HepG2 (cell line): Measurements from ENCODE around the gene POLR2H. TPM values are rescaled to one million over a fixed set of nuclear protein-coding genes. Genes with fewer than 3 reads are reported as not detected.

ENCODE experiments used
- ATAC-seq: fragments of 200-7000 bp; cut with Tn5 transposase; 3 replicates; pipeline ENCODE4 v1.9.1; 2020; ENCODE audit warnings: mild to moderate bottlenecking, moderate library complexity
- BruUV-seq: library from RNA; stranded (reverse); fragments of 400-500 nt; replicated peaks from 2 replicates; lab custom pipeline; 2021; lab: Mats Ljungman, UMichigan
- CTCF ChIA-PET: fragments of 300-600 bp; formaldehyde crosslinking; extraction: SDS; loops from one replicate; lab custom pipeline; 2021; ENCODE audit warnings: low total read pairs, inconsistent platforms, low intra/inter-chr PET ratio; lab: Yijun Ruan, JAX
- POLR2A ChIA-PET: fragments of 350-600 bp; sonication (Branson Sonifier 250); formaldehyde crosslinking; loops from one replicate; lab custom pipeline; 2020; ENCODE audit warnings: antibody characterized with exemption, inconsistent platforms; lab: Yijun Ruan, JAX
- DNase-seq: peaks from one replicate; pipeline ENCODE4 v3.0.0-alpha.2; 2015; ENCODE audit warnings: low spot score
- FAIRE-seq: peaks from 3 replicates; lab custom pipeline; 2011; peaks lifted over from hg19 to GRCh38; lab: Jason Lieb, UNC
- H2AFZ ChIP-seq: one replicate; pipeline ENCODE4 v1.6.1; 2011; ENCODE audit warnings: low read length, inconsistent platforms
- H3K27ac ChIP-seq: fragments of 300-600 bp; 3 replicates; pipeline ENCODE4 v1.8.0; 2011; ENCODE audit warnings: mixed run types, mild to moderate bottlenecking, mixed read lengths, low read length, inconsistent platforms; ENCODE audit not compliant: insufficient read depth; ENCODE audit errors: extremely low read length
- H3K27me3 ChIP-seq, 2 experiments: fragments of 200-600 bp in 1 of 2; 2 replicates in 1 of 2; 3 replicates in 1 of 2; pipeline versions ENCODE4 v1.6.0 to v1.8.0; 2011; ENCODE audit warnings: low read length in 2 of 2, mild to moderate bottlenecking in 2 of 2, moderate library complexity in 2 of 2, inconsistent platforms in 1 of 2; ENCODE audit not compliant: insufficient read depth in 2 of 2, control insufficient read depth in 1 of 2
- H3K36me3 ChIP-seq, 2 experiments: fragments of 200-600 bp in 1 of 2; replicated peaks in 1 of 2; 2 replicates in 1 of 2; 3 replicates in 1 of 2; pipeline versions ENCODE4 v1.5.1 to v1.8.0; 2011; ENCODE audit warnings: low read length in 2 of 2, inconsistent platforms in 1 of 2; ENCODE audit not compliant: insufficient read depth in 2 of 2, control insufficient read depth in 1 of 2
- H3K4me1 ChIP-seq: 2 replicates; pipeline ENCODE4 v1.5.1; 2012; ENCODE audit warnings: low read length, inconsistent platforms; ENCODE audit not compliant: insufficient read depth
- H3K4me2 ChIP-seq: 2 replicates; pipeline ENCODE4 v1.6.0; 2011; ENCODE audit warnings: low read depth, low read length, inconsistent platforms
- H3K4me3 ChIP-seq, 3 experiments: fragments of 200-600 bp in 1 of 3; sonication (generic), shearing (Covaris generic) in 1 of 3; replicated peaks in 1 of 3; 2 replicates each; pipeline ENCODE4 v1.5.1; 2011 to 2016; ENCODE audit warnings: low read length in 3 of 3, inconsistent platforms in 2 of 3, low read depth in 2 of 3, mild to moderate bottlenecking in 2 of 3, control low read depth in 1 of 3, mixed read lengths in 1 of 3; ENCODE audit not compliant: insufficient read depth in 1 of 3
- H3K79me2 ChIP-seq: one replicate; pipeline ENCODE4 v1.6.1; 2011; ENCODE audit warnings: low read length, inconsistent platforms; ENCODE audit not compliant: insufficient read depth
- H3K9ac ChIP-seq: 2 replicates; pipeline ENCODE4 v1.6.0; 2011; ENCODE audit warnings: mild to moderate bottlenecking, low read depth, low read length, inconsistent platforms; ENCODE audit not compliant: insufficient read depth
- H3K9me3 ChIP-seq: 2 replicates; pipeline ENCODE4 v1.5.1; 2012; ENCODE audit warnings: mild to moderate bottlenecking, low read length
- H4K20me1 ChIP-seq: 2 replicates; pipeline ENCODE4 v1.6.0; 2011; ENCODE audit warnings: inconsistent platforms, mild to moderate bottlenecking, low read length, moderate library complexity; ENCODE audit not compliant: insufficient read depth
- AGO2 ChIP-seq: fragments of 200-400 bp; formaldehyde crosslinking; optimal IDR thresholded peaks from 2 replicates; pipeline ENCODE3; 2017; ENCODE audit warnings: mild to moderate bottlenecking, low read depth, low read length, moderate library complexity
- CBX5 ChIP-seq: sonication (generic); formaldehyde crosslinking; IDR thresholded peaks from 2 replicates; pipeline ENCODE4 v1.4.0; 2020; ENCODE audit warnings: missing genetic modification reagents, borderline replicate concordance
- MTF2 ChIP-seq: sonication (generic); formaldehyde crosslinking; IDR thresholded peaks from 2 replicates; pipeline ENCODE4 v1.5.0; 2020; ENCODE audit warnings: missing genetic modification reagents, borderline replicate concordance
- NR3C1 ChIP-seq: sonication (generic); formaldehyde crosslinking; IDR thresholded peaks from 2 replicates; pipeline ENCODE4 v1.4.0; 2020; ENCODE audit warnings: missing genetic modification reagents
- ZNF747 ChIP-seq: sonication (generic); formaldehyde crosslinking; IDR thresholded peaks from 2 replicates; pipeline ENCODE4 v1.8.1; 2023; ENCODE audit warnings: missing genetic modification reagents, mild to moderate bottlenecking, borderline replicate concordance
- ZNF792 ChIP-seq: IDR thresholded peaks from 2 replicates; pipeline ENCODE4 v1.6.1; 2016
- WGBS: methylation state at CpG from one replicate; pipeline ENCODE4 v1.1.6; 2017; ENCODE audit warnings: low lambda C conversion rate; 5-methylcytosine and 5-hydroxymethylcytosine counted together
- in situ Hi-C: cut with HindIII; loops from 2 replicates; pipeline ENCODE4 v1.10.0; 2017; ENCODE audit warnings: low pct_unique_long_range_greater_than_20kb; ENCODE audit not compliant: extremely low pct_ligation_motif_present
- intact Hi-C: fragments of 100-400 bp; cut with micrococcal nuclease; formaldehyde crosslinking; loops from one replicate; pipeline ENCODE4 v1.10.0; 2022; ENCODE audit not compliant: unreplicated experiment
- polyA plus RNA-seq, 8 experiments: library from polyadenylated mRNA; depleted of rRNA in 3 of 8; stranded (reverse) in 7 of 8; unstranded in 1 of 8; fragments of >200 nt; fragmentation: Illumina TruSeq in 4 of 8; extraction: Trizol in 4 of 8; gene quantifications; 2 replicates each; pipeline versions ENCODE4 v1.2.1 to v1.2.3, GENCODE V29; 2011 to 2016; ENCODE audit warnings: low read depth in 4 of 8, missing spikeins in 1 of 8, mixed read lengths in 1 of 8; ENCODE audit not compliant: insufficient read depth in 1 of 8
- total RNA-seq, 5 experiments: library from RNA; depleted of rRNA; stranded (reverse); fragments of >200 nt; fragmentation: Illumina TruSeq; extraction: Trizol; gene quantifications; 2 replicates each; pipeline ENCODE4 v1.2.3, GENCODE V29; 2016; ENCODE audit warnings: low read depth in 1 of 5
- TF ChIP-seq, protein P1 (sequence below): sonication (generic); formaldehyde crosslinking; IDR thresholded peaks from 2 replicates; pipeline ENCODE4 v1.5.0; 2020; ENCODE audit warnings: missing genetic modification reagents, mild to moderate bottlenecking, borderline replicate concordance
- TF ChIP-seq, protein P2 (sequence below): sonication (generic); formaldehyde crosslinking; IDR thresholded peaks from 2 replicates; pipeline ENCODE4 v1.5.1; 2020; ENCODE audit warnings: mild to moderate bottlenecking, missing genetic modification reagents, borderline replicate concordance
- TF ChIP-seq, protein P3 (sequence below): sonication (generic); formaldehyde crosslinking; IDR thresholded peaks from 2 replicates; pipeline ENCODE4 v1.8.0; 2022; ENCODE audit warnings: low read depth, missing genetic modification reagents

Gene POLR2H
- total and polyA plus RNA-seq, 2 of the 13 experiments (the other 11 are each of a cell fraction or from before 2014, with no cell fraction given): 118 to 194 TPM

DNA sequence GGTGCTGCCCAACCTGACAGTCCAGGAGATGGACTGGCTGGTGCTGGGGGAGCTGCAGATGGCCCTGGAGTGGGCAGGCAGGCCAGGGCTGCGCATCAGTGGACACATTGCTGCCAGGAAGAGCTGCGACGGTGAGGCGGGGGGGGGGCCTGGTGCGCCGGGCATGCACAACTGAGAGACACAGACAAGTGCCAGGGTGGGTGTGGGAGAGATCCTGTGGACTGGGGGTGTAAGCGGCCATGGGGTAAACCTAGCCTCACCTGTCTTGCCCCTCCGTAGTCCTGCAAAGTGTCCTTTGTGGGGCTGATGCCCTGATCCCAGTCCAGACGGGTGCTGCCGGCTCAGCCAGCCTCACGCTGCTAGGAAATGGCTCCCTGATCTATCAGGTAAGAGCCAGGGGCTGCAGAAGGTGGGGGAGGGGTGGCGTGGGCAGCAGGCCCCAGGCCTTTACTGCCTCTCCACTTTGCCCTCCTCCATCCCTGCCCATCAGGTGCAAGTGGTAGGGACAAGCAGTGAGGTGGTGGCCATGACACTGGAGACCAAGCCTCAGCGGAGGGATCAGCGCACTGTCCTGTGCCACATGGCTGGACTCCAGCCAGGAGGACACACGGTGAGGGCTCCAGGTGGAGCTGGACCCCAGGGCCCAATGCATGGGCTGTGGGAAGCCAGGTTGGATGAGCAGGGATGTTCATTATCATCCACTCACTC lies 21.7 kb downstream of the POLR2H start:
- in situ Hi-C loops: no loop called here
- Histone ChIP-seq H3K27ac (no peak overlapping the region), H3K79me2 (peaks cover 13% of the 10 kb centered on the region), H3K4me3 (no peak overlapping the region), H3K4me1 (peaks cover 12% of the 10 kb centered on the region; the same call in 1 of the 2 replicates), H2AFZ (no peak overlapping the region), H3K36me3 (peaks cover 8 to 27% of the 10 kb centered on the region in 2 experiments; a peak in 4 of 5 replicates), H3K9ac (no peak overlapping the region), H3K27me3 (no peaks in the 10 kb centered on the region; a peak in 1 of 5 replicates), H3K9me3 (no peaks in the 10 kb centered on the region), H3K4me2 (no peak overlapping the region), H4K20me1 (no peaks in the 10 kb centered on the region)
- ATAC-seq: no peak
- FAIRE-seq: no peak
- intact Hi-C loops: no loop called here
- ChIA-PET POLR2A (no interaction called here), CTCF (no interaction called here)
- no TSS peak for BruUV-seq
- WGBS: no CpG with 5 or more reads among the region's 15 CpGs
- no peak for DNase-seq
- no peak for TF ChIP-seq ZNF747 (CRISPR knock-in tag)
- TF ChIP-seq AGO2: peak; percentile 29

DNA sequence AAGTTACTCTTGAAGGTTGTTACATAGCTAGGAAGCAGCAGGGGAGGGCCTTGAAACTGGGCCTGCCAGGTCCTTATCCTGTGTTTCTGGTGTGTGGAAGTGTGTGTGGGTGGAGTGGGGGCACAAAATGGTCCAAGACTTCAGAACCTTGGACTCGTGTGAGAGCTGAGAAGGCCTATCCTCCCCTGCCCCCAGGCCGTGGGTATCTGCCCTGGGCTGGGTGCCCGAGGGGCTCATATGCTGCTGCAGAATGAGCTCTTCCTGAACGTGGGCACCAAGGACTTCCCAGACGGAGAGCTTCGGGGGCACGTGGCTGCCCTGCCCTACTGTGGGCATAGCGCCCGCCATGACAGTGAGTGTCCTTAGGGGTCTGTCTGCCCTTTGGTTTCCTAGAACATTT lies 22.8 kb downstream of the POLR2H start:
- DNase-seq (no peak), FAIRE-seq (no peak), ATAC-seq (no peak)
- Histone ChIP-seq H3K27me3 (no peaks in the 10 kb centered on the region; a peak in 1 of 5 replicates), H3K9me3 (no peaks in the 10 kb centered on the region), H3K79me2 (peaks cover 1% of the 10 kb centered on the region), H3K4me3 (no peak overlapping the region), H3K4me1 (peaks cover 6% of the 10 kb centered on the region; the same call in 1 of the 2 replicates), H3K36me3 (peaks cover 12 to 35% of the 10 kb centered on the region in 2 experiments; a peak in 4 of 5 replicates), H3K27ac (no peak overlapping the region), H3K4me2 (no peak overlapping the region), H2AFZ (no peak overlapping the region), H3K9ac (no peak overlapping the region), H4K20me1 (no peaks in the 10 kb centered on the region)
- BruUV-seq: no TSS peak
- CTCF ChIA-PET: no interaction called here
- in situ Hi-C loops (no loop called here), intact Hi-C loops (no loop called here)
- WGBS: 90% methylated on average over 6 of the region's 9 CpGs
- POLR2A ChIA-PET: no interaction called here
- TF ChIP-seq NR3C1 (CRISPR knock-in tag) (no peak), AGO2 (no peak), ZNF792 (CRISPR knock-in tag) (no peak), MTF2 (no peak), CBX5 (CRISPR knock-in tag) (no peak)
- TF ChIP-seq, protein P1, sequence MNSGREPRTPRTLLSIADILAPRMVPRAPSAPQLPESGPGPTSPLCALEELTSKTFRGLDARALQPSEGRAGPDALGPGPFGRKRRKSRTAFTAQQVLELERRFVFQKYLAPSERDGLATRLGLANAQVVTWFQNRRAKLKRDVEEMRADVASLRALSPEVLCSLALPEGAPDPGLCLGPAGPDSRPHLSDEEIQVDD: no peak
- TF ChIP-seq, protein P2, sequence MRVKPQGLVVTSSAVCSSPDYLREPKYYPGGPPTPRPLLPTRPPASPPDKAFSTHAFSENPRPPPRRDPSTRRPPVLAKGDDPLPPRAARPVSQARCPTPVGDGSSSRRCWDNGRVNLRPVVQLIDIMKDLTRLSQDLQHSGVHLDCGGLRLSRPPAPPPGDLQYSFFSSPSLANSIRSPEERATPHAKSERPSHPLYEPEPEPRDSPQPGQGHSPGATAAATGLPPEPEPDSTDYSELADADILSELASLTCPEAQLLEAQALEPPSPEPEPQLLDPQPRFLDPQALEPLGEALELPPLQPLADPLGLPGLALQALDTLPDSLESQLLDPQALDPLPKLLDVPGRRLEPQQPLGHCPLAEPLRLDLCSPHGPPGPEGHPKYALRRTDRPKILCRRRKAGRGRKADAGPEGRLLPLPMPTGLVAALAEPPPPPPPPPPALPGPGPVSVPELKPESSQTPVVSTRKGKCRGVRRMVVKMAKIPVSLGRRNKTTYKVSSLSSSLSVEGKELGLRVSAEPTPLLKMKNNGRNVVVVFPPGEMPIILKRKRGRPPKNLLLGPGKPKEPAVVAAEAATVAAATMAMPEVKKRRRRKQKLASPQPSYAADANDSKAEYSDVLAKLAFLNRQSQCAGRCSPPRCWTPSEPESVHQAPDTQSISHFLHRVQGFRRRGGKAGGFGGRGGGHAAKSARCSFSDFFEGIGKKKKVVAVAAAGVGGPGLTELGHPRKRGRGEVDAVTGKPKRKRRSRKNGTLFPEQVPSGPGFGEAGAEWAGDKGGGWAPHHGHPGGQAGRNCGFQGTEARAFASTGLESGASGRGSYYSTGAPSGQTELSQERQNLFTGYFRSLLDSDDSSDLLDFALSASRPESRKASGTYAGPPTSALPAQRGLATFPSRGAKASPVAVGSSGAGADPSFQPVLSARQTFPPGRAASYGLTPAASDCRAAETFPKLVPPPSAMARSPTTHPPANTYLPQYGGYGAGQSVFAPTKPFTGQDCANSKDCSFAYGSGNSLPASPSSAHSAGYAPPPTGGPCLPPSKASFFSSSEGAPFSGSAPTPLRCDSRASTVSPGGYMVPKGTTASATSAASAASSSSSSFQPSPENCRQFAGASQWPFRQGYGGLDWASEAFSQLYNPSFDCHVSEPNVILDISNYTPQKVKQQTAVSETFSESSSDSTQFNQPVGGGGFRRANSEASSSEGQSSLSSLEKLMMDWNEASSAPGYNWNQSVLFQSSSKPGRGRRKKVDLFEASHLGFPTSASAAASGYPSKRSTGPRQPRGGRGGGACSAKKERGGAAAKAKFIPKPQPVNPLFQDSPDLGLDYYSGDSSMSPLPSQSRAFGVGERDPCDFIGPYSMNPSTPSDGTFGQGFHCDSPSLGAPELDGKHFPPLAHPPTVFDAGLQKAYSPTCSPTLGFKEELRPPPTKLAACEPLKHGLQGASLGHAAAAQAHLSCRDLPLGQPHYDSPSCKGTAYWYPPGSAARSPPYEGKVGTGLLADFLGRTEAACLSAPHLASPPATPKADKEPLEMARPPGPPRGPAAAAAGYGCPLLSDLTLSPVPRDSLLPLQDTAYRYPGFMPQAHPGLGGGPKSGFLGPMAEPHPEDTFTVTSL: no peak
- TF ChIP-seq, protein P3, sequence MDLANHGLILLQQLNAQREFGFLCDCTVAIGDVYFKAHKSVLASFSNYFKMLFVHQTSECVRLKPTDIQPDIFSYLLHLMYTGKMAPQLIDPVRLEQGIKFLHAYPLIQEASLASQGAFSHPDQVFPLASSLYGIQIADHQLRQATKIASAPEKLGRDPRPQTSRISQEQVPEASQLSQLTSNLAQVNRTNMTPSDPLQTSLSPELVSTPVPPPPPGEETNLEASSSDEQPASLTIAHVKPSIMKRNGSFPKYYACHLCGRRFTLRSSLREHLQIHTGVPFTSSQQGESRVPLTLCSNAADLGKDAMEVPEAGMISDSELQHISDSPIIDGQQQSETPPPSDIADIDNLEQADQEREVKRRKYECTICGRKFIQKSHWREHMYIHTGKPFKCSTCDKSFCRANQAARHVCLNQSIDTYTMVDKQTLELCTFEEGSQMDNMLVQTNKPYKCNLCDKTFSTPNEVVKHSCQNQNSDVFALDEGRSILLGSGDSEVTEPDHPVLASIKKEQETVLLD (CRISPR knock-in tag): no peak
